Activated T-cell treated with anti-CD3 and anti-CD28 coated beads, Interleukin-2, amount 50 U/mL, for 48 hours (primary cell): Measurements from ENCODE around the gene RBM20.
"Not testable (repeated sequence)": the region's sequence is repeated elsewhere in the genome, so short reads cannot be mapped to it uniquely, and the experiment has no call there.

ENCODE experiments used
- DNase-seq, 2 experiments: peaks; one replicate each; pipeline ENCODE4 v3.0.0-alpha.2; 2020

Gene RBM20

DNA sequence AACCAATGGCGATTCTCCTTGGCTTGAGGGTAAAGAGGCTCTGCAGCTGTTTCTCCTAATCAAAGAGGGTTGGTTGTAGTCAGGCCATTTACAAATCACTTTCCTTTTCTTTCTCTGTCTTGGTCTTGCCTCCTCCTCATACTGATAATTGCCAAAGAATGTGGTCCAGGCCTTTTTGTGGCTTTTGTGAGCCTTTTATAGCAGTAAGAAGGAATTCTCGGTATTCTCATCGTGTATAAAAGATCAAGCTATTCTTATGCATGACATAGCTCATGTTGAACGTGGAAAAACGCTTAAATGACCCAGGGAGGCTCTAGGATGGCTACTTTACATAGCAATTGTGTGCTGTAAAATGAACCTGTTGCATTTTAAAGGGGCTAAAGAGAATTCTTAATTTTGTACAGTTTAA, 62.6 kb downstream of the RBM20 start:
- DNase-seq = no peak

GRCh38 chr10:110708776-110709443, 64.8 kb downstream of the RBM20 start:
- no peak for DNase-seq

DNA sequence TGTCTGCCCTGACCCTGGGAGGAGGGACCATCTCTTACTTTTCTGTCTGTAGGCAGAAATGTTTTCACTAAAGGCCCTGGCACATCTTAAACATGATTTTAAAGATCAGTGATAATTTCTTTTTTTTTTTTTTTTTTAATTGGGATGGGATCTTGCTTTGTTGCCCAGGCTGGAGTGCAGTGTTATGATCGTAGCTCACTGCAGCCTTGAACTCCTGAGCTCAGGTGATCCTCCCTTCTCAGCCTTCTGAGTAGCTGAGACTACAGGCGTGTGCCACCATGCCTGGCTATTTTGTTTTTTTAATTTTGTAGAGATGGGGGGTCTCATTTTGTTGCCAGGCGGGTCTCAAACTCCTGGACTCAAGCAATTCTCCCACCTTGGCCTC, 65.3 kb downstream of the RBM20 start:
- DNase-seq = no peak

GRCh38 chr10:110709964-110710587, 65.9 kb downstream of the RBM20 start:
- no peak for DNase-seq

DNA sequence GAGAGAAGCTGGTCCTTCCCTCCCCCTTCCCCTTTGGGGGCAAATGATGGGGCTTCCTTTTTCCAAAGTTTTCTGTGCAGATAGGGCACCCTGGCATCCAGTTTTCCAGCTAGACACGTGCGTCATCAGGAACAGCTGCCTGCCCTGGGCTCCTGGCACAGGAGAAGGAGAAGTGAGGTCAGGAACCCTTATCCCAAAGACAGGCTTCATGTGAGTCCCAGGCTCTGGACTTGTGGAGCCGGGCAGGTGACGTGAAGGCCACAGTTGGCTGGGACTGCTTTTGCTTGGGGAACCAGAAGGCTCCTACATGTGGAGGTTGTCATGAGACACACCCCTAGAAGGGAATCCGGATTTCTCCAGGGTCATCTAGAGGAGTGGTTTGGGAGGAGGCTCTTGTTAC, 66.5 kb downstream of the RBM20 start:
- DNase-seq = no peak

GRCh38 chr10:110711382-110711781, 67.2 kb downstream of the RBM20 start:
- DNase-seq = no peak

GRCh38 chr10:110714356-110714755, 70.2 kb downstream of the RBM20 start:
- no peak for DNase-seq

GRCh38 chr10:110717781-110718589, 73.8 kb downstream of the RBM20 start:
- no peak for DNase-seq

DNA sequence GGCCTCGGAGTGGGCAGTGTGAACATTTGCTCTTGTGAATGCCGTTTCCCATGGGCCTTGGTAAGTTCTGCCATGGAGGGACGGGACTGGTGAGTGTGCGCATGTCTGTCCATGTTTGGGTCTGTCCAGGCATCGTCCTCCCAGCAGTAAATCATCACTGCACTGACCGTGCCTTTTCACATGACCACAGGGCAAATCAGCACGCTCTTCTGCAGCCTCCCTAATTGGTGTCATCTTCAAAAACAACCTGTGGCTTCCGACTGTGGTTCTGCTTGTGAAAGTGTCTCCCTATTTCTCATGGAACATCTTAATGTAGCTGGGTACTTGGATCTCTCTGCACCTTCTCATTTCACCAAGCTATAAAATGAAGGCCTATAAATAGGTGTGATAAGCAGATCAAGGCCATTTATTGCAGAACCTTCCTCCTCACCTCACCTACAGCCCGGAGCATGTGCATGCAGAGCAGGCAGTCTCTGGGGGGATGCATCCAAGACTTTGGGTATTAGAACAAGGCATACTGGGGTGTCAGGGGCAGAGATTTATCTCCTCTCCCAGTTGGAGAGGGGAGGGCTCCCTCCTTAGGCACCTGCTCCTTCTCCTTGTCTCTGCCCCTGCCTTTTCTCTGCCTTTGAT, 77.4 kb downstream of the RBM20 start:
- no peak for DNase-seq

- DNase-seq = no peak
Observed at GRCh38 chr10:110723224-110723891, 79.2 kb downstream of the RBM20 start.

GRCh38 chr10:110724116-110724921, 80.2 kb downstream of the RBM20 start:
- DNase-seq = no peak

- no peak for DNase-seq
Observed at GRCh38 chr10:110724937-110725336, 80.8 kb downstream of the RBM20 start.

GRCh38 chr10:110725801-110726630, 81.9 kb downstream of the RBM20 start:
- no peak for DNase-seq

DNA sequence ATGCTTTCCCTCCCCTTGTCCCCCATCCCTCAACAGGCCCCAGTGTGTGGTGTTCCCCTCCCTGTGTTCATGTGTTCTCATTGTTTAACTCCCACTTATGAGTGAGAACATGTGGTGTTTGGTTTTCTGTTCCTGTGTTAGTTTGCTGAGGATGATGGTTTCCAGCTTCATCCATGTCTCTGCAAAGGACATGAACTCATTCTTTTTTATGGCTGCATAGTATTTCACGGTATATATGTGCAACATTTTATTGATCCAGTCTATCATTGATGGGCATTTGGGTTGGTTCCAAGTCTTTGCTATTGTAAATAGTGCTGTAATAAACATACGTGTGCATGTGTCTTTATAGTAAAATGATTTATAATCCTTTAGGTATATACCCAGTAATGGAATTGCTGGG, 83.6 kb downstream of the RBM20 start:
- not testable (repeated sequence) for DNase-seq

- no peak for DNase-seq
Observed at GRCh38 chr10:110730345-110731050, 86.4 kb downstream of the RBM20 start.

- no peak for DNase-seq
Observed at GRCh38 chr10:110733218-110733952, 89.2 kb downstream of the RBM20 start.

- DNase-seq = no peak
Observed at GRCh38 chr10:110735620-110736027, 91.5 kb downstream of the RBM20 start.

DNA sequence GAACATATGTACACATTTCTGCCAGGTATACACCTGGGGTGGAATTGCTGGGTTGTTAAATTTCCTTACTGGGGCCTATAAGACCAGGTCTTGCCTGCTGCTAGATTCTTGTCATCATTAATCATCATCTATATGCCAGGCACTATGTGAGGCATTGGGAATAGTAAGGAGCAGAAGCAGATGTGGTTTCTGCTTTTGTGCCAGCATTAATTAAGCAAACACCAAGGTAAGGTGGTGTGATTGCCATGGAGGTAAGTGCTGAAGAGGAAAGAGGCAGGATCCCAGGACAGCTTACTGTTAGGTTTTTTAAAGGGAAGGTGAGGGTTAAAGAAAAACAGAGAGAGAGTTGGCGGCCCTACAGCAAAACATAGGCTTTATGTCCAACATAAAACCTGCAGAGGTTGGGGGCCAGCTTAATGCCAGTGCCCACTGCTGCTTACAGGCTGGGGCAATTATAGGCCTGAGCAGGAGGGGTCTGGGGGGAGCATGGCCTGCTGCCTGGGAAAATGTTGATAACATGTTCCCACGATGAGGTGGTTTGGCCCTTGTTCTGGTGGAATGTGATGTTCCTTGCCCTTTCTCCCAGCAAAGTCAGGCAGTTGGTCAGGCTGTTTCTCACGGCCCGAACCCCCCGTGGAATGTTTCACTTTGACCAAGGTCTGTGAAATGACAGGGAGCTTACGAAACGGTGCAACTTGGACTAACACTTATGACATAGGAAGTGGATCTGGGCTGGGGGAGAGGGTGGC, 93.9 kb downstream of the RBM20 start:
- DNase-seq = no peak

- peak; percentile 47 to 55 for DNase-seq
Observed at GRCh38 chr10:110739811-110740271, 95.7 kb downstream of the RBM20 start.
